Mesodermal cell (in vitro differentiated cells): ENCODE results near the gene ZDHHC8.

Source experiments
- H3K27ac ChIP-seq: 2 replicates; pipeline ENCODE4 v1.7.0; 2013; ENCODE audit warnings: mild to moderate bottlenecking, low read depth, low read length, moderate library complexity; ENCODE audit not compliant: severe bottlenecking
- H3K36me3 ChIP-seq: 2 replicates; pipeline ENCODE4 v1.7.1; 2013; ENCODE audit warnings: mild to moderate bottlenecking, low read length, moderate library complexity; ENCODE audit not compliant: control insufficient read depth, insufficient read depth
- H3K4me1 ChIP-seq: one replicate; pipeline ENCODE4 v1.7.1; 2013; ENCODE audit warnings: mild to moderate bottlenecking, low read length; ENCODE audit not compliant: insufficient read depth, control insufficient read depth, poor library complexity, severe bottlenecking
- H3K4me3 ChIP-seq: 2 replicates; pipeline ENCODE4 v1.7.0; 2013; ENCODE audit warnings: low read length, control low read depth, mild to moderate bottlenecking; ENCODE audit not compliant: insufficient read depth, poor library complexity, severe bottlenecking; ENCODE audit errors: extremely low read depth
- H3K9me3 ChIP-seq: 2 replicates; pipeline ENCODE4 v1.7.1; 2013; ENCODE audit warnings: mild to moderate bottlenecking, low read length, moderate library complexity; ENCODE audit not compliant: control insufficient read depth
- WGBS, 2 experiments: methylation state at CpG; one replicate each; pipeline ENCODE4 v1.1.5; 2013; ENCODE audit warnings: missing lambda C conversion rate in 2 of 2; ENCODE audit not compliant: insufficient coverage in 2 of 2; 5-methylcytosine and 5-hydroxymethylcytosine counted together

The ZDHHC8 gene

GRCh38 chr22:20116376-20116950 lies 15.1 kb upstream of the ZDHHC8 start:
- Histone ChIP-seq H3K4me3 (peak overlapping the region; percentile 98), H3K27ac (peak overlapping the region; percentile 82), H3K4me1 (peaks cover 16% of the 10 kb centered on the region), H3K36me3 (peaks cover 76% of the 10 kb centered on the region), H3K9me3 (no peaks in the 10 kb centered on the region)
- 26 to 29% methylated on average over 18 to 22 of the region's 27 CpGs for WGBS, 2 experiments

GRCh38 chr22:20116951-20117632 lies 14.5 kb upstream of the ZDHHC8 start, which contains the start of gene TRMT2A:
TRMT2A (minus strand) TSS chr22:20117226; CDS start chr22:20116906, 320 bp downstream.
- Histone ChIP-seq H3K27ac (peak within 1 kb of the TSS; percentile 82), H3K36me3 (peaks cover 78% of the 10 kb centered on the region), H3K4me1 (peaks cover 16% of the 10 kb centered on the region), H3K4me3 (peak within 1 kb of the TSS; percentile 98), H3K9me3 (no peaks in the 10 kb centered on the region)
- 0% methylated on average over 60 to 68 of the region's 88 CpGs for WGBS, 2 experiments

DNA sequence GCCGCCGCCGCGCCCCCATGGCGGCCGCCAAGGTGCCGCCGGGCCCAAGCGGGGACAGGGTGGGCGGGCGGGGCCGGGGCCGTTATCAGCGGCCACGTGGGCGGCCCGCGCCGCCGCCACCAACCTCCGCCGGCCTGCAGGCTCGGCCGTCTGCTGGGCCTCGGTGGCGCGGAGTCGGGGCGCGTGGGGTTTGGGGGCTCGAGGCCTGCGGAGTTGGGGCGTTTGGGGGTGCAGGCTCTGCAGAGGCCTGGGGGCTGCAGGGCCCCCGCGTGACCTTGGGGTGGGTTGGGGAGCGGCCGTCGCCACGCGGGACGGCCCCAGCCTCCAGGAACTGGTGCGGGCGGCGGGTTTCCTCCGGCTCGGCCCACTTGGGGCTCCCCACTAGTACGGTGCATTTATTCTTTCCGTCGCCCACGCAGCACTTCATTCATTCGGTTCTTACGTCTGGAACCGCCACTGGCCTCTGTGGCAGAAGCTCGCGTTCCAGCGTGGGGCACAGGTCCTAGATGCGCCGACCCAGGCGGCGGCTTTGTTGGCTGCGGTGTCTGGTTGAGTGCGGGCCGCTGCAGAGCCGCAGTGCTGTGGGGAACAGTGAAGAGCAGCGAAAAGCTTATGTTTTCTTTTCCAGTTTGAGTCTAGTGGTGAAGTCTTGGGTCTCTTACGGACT lies 13.8 kb upstream of the ZDHHC8 start:
- H3K36me3 ChIP-seq: peaks cover 78% of the 10 kb centered on the region
- H3K4me1 ChIP-seq: peaks cover 16% of the 10 kb centered on the region
- H3K27ac ChIP-seq: peak overlapping the region; percentile 16
- H3K4me3 ChIP-seq: peak overlapping the region; percentile 98
- 0 to 1% methylated on average over 28 to 31 of the region's 66 CpGs for WGBS, 2 experiments
- no peaks in the 10 kb centered on the region for H3K9me3 ChIP-seq

DNA sequence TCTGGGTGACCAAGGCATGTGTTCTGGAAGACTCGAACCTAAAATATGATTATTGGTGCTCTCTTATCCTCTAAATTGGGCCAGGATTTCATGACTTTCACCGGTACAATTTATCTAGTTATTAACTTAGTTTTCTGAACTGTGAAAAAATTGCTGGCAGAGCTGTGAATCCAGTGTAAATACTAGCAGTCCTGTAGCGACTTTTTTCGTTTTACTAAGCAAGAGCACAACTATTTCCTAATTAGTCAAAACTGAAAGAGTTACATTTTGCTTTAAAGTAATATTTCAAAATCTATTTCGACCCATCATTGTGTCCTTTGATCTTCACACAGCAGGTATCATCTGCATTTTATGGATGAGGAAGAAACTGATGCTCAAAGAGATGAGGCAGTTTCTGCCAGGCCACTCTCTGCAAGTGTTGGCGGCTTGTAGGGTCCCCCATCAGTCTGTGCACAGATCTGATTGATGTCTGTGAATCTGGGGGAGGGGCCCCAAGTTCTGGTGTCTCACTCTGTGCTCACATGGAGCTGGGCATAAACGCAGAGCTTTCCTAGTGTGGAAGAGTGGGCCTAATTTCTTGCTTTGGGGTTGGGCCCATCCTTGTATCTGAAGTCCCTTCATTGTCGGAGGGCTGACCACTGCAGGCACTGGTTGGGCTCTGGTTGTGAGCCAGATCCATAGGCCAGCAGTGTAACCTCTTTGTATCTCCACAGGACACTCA lies 13.1 kb upstream of the ZDHHC8 start:
- H3K36me3 ChIP-seq: peaks cover 77% of the 10 kb centered on the region
- peak overlapping the region; percentile 98 for H3K4me3 ChIP-seq
- 27 to 32% methylated on average over 4 to 5 of the region's 8 CpGs for WGBS, 2 experiments
- peaks cover 16% of the 10 kb centered on the region for H3K4me1 ChIP-seq
- H3K27ac ChIP-seq: peak overlapping the region; percentile 16
- no peaks in the 10 kb centered on the region for H3K9me3 ChIP-seq

GRCh38 chr22:20121856-20122415 lies 9.7 kb upstream of the ZDHHC8 start:
- Histone ChIP-seq H3K9me3 (no peaks in the 10 kb centered on the region), H3K27ac (no peak overlapping the region), H3K4me1 (peaks cover 10% of the 10 kb centered on the region), H3K36me3 (peaks cover 83% of the 10 kb centered on the region), H3K4me3 (no peak overlapping the region)
- WGBS, 2 experiments: 96% methylated on average over 21 to 22 of the region's 22 CpGs

DNA sequence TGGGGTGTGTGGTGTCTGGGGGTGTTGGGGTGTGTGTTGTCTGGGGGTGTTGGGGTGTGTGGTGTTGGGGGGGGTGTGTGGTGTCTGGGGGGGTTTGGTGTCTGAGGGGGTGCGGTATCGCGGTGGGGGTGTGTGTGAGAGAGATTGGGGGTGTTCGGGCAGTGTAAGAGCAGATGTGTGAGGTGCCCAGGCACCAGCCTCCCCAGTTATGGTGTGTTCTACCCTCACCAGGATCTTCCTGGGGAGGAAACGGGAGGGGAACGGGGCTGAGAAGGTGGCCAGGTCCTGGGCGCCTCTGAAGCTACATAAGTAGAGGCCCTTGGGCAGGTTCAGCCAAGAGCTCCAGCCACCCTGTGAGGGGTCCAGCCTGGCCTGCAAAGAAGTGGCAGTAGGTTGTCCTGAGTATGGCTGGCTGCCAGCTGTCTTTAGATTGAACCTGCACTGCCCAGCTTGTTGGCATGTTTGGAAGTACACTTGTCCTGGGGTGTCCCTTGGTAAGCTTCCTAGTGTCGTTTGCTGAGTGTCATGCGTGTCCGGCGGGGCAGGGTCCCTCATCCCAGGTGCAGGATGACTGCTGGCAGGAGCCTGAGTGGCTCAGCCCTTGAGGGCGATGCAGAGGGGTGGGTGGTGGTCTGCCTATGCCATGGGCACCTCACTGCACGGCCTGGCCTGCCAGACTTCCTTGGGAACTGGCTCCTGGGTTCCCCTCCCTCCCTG lies 8.1 kb upstream of the ZDHHC8 start:
- Histone ChIP-seq H3K4me3 (no peak overlapping the region), H3K27ac (no peak overlapping the region), H3K4me1 (peaks cover 10% of the 10 kb centered on the region), H3K9me3 (no peaks in the 10 kb centered on the region), H3K36me3 (peaks cover 95% of the 10 kb centered on the region)
- WGBS, 2 experiments: 93 to 100% methylated on average over 7 to 9 of the region's 13 CpGs

DNA sequence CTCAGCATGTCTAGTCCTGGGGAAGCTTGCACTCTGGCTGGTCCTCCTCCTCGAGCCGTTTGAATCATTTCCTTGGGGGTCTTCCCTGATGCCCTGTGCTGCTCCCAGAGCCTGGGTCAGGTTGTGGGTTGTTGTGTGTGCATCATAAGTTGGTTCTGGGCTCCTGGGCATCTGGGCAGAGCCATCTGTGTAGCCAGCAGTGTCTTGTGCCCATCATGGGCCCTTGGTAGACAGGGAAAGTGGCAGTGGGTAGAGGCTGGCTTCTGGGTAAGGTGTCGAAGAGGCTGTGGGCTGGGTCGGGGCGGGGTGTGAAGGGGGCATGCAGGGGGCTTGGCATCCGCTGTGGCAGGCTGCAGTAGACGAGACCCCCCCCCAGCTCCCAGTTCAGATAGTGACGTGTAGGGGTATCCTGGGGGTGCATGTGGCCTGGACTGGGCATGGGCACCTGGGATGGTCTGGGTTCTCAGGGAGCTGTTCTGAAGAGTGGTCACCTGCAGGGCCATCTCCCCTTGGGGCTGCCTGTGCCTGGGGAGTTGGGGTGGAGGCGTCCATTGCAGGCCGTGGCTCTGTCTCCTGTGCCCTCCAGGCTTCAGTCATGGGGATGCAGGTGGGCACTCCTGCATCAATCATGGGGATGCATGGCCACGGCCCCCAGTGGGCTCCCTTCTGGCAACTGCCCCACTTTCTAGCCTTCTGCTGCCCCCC lies 7.4 kb upstream of the ZDHHC8 start:
- WGBS, 2 experiments: 95 to 97% methylated on average over 5 to 8 of the region's 11 CpGs
- no peak overlapping the region for H3K4me3 ChIP-seq

GRCh38 chr22:20125201-20126174 lies 6.1 kb upstream of the ZDHHC8 start:
- 97 to 98% methylated on average over 23 to 31 of the region's 32 CpGs for WGBS, 2 experiments
- Histone ChIP-seq H3K27ac (no peak overlapping the region), H3K36me3 (peaks cover 78% of the 10 kb centered on the region)

More for the DNA sequence above, 7.4 kb upstream of the ZDHHC8 start:
- Histone ChIP-seq H3K9me3 (no peaks in the 10 kb centered on the region), H3K27ac (no peak overlapping the region), H3K36me3 (peaks cover 91% of the 10 kb centered on the region), H3K4me1 (peaks cover 4% of the 10 kb centered on the region)

More at GRCh38 chr22:20125201-20126174, 6.1 kb upstream of the ZDHHC8 start:
- Histone ChIP-seq H3K9me3 (no peaks in the 10 kb centered on the region), H3K4me1 (no peaks in the 10 kb centered on the region), H3K4me3 (no peak overlapping the region)
